ENCODE measurements around the gene BLTP3B. TPM values are rescaled to one million over a fixed set of nuclear protein-coding genes. Genes with fewer than 3 reads are reported as not detected.

The BLTP3B gene
- total RNA-seq, 1 donor from 2014 or later: 11.0 TPM

GRCh38 chr12:100138048-100138802, 4.4 kb downstream of the BLTP3B start:
- no peak for DNase-seq (ENCODE audit: low read depth)
- no peaks in the 10 kb centered on the region for H3K27me3 ChIP-seq (ENCODE audit: control insufficient read depth, insufficient read depth, low read length)
- H3K4me3 ChIP-seq (ENCODE audit: low read depth, low read length): no peak overlapping the region
- TF ChIP-seq CTCF (IDR thresholded peaks at IDR 0.05; ENCODE audit: insufficient read depth, low read length, poor library complexity, severe bottlenecking): peak; percentile 53
- H3K36me3 ChIP-seq (ENCODE audit: control insufficient read depth, insufficient read depth, low read length): no peaks in the 10 kb centered on the region

- no peak overlapping the region for H3K4me3 ChIP-seq (ENCODE audit: low read depth, low read length)
- no peaks in the 10 kb centered on the region for H3K27me3 ChIP-seq (ENCODE audit: control insufficient read depth, insufficient read depth, low read length)
- no peak for TF ChIP-seq CTCF (IDR thresholded peaks at IDR 0.05; ENCODE audit: insufficient read depth, low read length, poor library complexity, severe bottlenecking)
- H3K36me3 ChIP-seq (ENCODE audit: control insufficient read depth, insufficient read depth, low read length): no peaks in the 10 kb centered on the region
- DNase-seq (ENCODE audit: low read depth): no peak
Measured at GRCh38 chr12:100133200-100133599, 9.5 kb downstream of the BLTP3B start.

GRCh38 chr12:100128512-100128908, 14.2 kb downstream of the BLTP3B start:
- Histone ChIP-seq H3K4me3 (ENCODE audit: low read depth, low read length) (no peak overlapping the region), H3K27me3 (ENCODE audit: control insufficient read depth, insufficient read depth, low read length) (no peaks in the 10 kb centered on the region), H3K36me3 (ENCODE audit: control insufficient read depth, insufficient read depth, low read length) (no peaks in the 10 kb centered on the region)
- peak; percentile 45 for TF ChIP-seq CTCF (IDR thresholded peaks at IDR 0.05; ENCODE audit: insufficient read depth, low read length, poor library complexity, severe bottlenecking)
- DNase-seq (ENCODE audit: low read depth): no peak

GRCh38 chr12:100127766-100128511, 14.7 kb downstream of the BLTP3B start:
- DNase-seq (ENCODE audit: low read depth): no peak
- no peak overlapping the region for H3K4me3 ChIP-seq (ENCODE audit: low read depth, low read length)

GRCh38 chr12:100123316-100124095, 19.2 kb downstream of the BLTP3B start:
- DNase-seq (ENCODE audit: low read depth): no peak
- TF ChIP-seq CTCF (IDR thresholded peaks at IDR 0.05; ENCODE audit: insufficient read depth, low read length, poor library complexity, severe bottlenecking): no peak
- no peaks in the 10 kb centered on the region for H3K36me3 ChIP-seq (ENCODE audit: control insufficient read depth, insufficient read depth, low read length)

More at GRCh38 chr12:100127766-100128511, 14.7 kb downstream of the BLTP3B start:
- Histone ChIP-seq H3K27me3 (ENCODE audit: control insufficient read depth, insufficient read depth, low read length) (no peaks in the 10 kb centered on the region), H3K36me3 (ENCODE audit: control insufficient read depth, insufficient read depth, low read length) (no peaks in the 10 kb centered on the region)
- TF ChIP-seq CTCF (IDR thresholded peaks at IDR 0.05; ENCODE audit: insufficient read depth, low read length, poor library complexity, severe bottlenecking): no peak

More at GRCh38 chr12:100123316-100124095, 19.2 kb downstream of the BLTP3B start:
- no peaks in the 10 kb centered on the region for H3K27me3 ChIP-seq (ENCODE audit: control insufficient read depth, insufficient read depth, low read length)
- no peak overlapping the region for H3K4me3 ChIP-seq (ENCODE audit: low read depth, low read length)

Data from kidney epithelial cell (primary cell).